Left ventricle myocardium superior (tissue), 1 donor: ENCODE data around the gene CBY3. TPM values are rescaled to one million over a fixed set of nuclear protein-coding genes. Genes with fewer than 3 reads are reported as not detected.
"Not testable (repeated sequence)": the region's sequence is repeated elsewhere in the genome, so short reads cannot be mapped to it uniquely, and the experiment has no call there.

ENCODE experiments used
- ATAC-seq: fragments of 200-7000 bp; cut with Tn5 transposase; one replicate; pipeline ENCODE4 v1.9.1; 2020; ENCODE audit warnings: mild to moderate bottlenecking, moderate library complexity
- DNase-seq: peaks from one replicate; pipeline ENCODE4 v3.0.0-alpha.2; 2020
- intact Hi-C: fragments of 100-400 bp; cut with micrococcal nuclease; formaldehyde crosslinking; loops from one replicate; pipeline ENCODE4 v1.11.0; 2022
- total RNA-seq: library from RNA; stranded (reverse); fragmentation: NEBNext Ultra II Directional; extraction: Animal tissue kit (Norgen Biotek cat#: 25700); gene quantifications from one replicate; pipeline ENCODE4 v1.2.1, GENCODE V29; 2021
- donor health status: DM: no; HTN: yes; CAD: no; lungs with severe emphysema.

The CBY3 gene
- total RNA-seq, 1 donor from 2014 or later: not detected

- peak; percentile 65 for ATAC-seq
- intact Hi-C loops: no loop called here
- peak; percentile 86 for DNase-seq
Measured at GRCh38 chr5:179679014-179679674, 1.7 kb downstream of the CBY3 start.

GRCh38 chr5:179678223-179679013, 2.4 kb downstream of the CBY3 start:
- DNase-seq (peak; percentile 99), ATAC-seq (peak; percentile 98)
- intact Hi-C loops: no loop called here

- DNase-seq: no peak
- ATAC-seq: peak; percentile 52
- intact Hi-C loops: no loop called here
Measured at GRCh38 chr5:179668391-179668790, 12.4 kb downstream of the CBY3 start.

GRCh38 chr5:179661647-179662046, 19.2 kb downstream of the CBY3 start:
- ATAC-seq, intact Hi-C loops, DNase-seq: not testable (repeated sequence)

- DNase-seq, ATAC-seq, intact Hi-C loops: not testable (repeated sequence)
Measured at GRCh38 chr5:179658179-179658856, 22.5 kb downstream of the CBY3 start.

GRCh38 chr5:179657302-179658178, 23.3 kb downstream of the CBY3 start:
- ATAC-seq (peak; percentile 98), DNase-seq (peak; percentile 43)
- intact Hi-C loops: not testable (repeated sequence)

- DNase-seq, ATAC-seq, intact Hi-C loops: not testable (repeated sequence)
Measured at GRCh38 chr5:179653135-179653534, 27.7 kb downstream of the CBY3 start.

- DNase-seq, ATAC-seq, intact Hi-C loops: not testable (repeated sequence)
Measured at GRCh38 chr5:179650245-179650644, 30.6 kb downstream of the CBY3 start.

- intact Hi-C loops, ATAC-seq, DNase-seq: not testable (repeated sequence)
Measured at GRCh38 chr5:179649166-179649703, 31.6 kb downstream of the CBY3 start.

GRCh38 chr5:179648410-179648809, 32.4 kb downstream of the CBY3 start:
- ATAC-seq (no peak), DNase-seq (no peak)
- intact Hi-C loops: no loop called here

GRCh38 chr5:179644766-179645165, 36.1 kb downstream of the CBY3 start:
- ATAC-seq, intact Hi-C loops, DNase-seq: not testable (repeated sequence)

- ATAC-seq, DNase-seq, intact Hi-C loops: not testable (repeated sequence)
Measured at GRCh38 chr5:179643141-179643920, 37.5 kb downstream of the CBY3 start.

GRCh38 chr5:179642626-179643025, 38.2 kb downstream of the CBY3 start:
- ATAC-seq, intact Hi-C loops, DNase-seq: not testable (repeated sequence)

GRCh38 chr5:179641745-179642144, 39.1 kb downstream of the CBY3 start:
- ATAC-seq, DNase-seq, intact Hi-C loops: not testable (repeated sequence)

GRCh38 chr5:179639296-179639695, 41.5 kb downstream of the CBY3 start:
- intact Hi-C loops, ATAC-seq, DNase-seq: not testable (repeated sequence)

- ATAC-seq: peak; percentile 98
- DNase-seq, intact Hi-C loops: not testable (repeated sequence)
Measured at GRCh38 chr5:179634370-179635172, 46.3 kb downstream of the CBY3 start.
